Stimulated activated CD4-positive, alpha-beta T cell treated with anti-CD3 and anti-CD28 coated beads, Interleukin-2, amount 100 ng/mL, for 24 hours (primary cell): ENCODE data around the gene KRTDAP.
A peak's percentile ranks its signal among the peaks of the same experiment; 100 is the strongest.

ENCODE experiments used
- DNase-seq, 2 donors: peaks; one replicate each; pipeline ENCODE4 v3.0.0-alpha.2; 2020

The KRTDAP gene

DNA sequence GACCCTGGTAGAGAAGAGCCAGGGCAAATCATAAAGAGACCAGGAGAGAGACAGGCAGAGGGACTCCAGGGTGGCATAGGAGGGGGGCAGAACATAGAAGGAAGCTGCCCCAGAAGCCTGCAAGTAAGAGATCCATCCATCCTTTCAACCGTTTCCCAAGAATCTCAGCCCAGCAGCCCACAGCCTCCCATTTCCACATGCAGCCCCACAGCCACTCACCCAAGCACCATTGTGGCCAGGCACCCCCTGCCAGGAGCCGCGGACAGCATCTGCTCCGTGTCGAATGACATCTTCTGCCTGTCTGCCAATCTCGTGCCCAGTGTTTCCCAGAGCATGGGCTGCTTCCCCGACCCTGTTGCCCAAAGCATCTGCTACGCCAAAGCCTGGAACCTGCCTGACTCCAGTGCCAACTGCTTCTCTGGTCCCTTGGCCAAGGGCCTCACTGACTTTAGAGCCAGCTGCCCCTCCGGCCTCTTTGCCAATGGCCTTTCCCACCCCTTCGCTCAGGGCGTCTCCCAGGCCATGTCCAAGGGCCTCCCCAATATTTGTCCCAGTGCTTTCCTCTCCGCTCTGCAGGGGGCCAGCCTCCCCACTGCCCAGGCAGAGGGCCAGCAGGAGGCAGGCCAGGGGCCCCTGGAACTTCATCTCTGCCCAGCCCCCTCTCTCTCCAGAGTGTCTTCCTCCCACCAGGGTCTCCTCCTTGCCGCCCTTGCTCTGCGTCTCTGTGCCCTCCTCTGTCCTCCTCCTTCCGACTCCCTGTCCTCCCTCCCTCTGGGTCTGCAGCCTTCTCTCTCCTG lies 22.8 kb upstream of the KRTDAP start:
- no peak for DNase-seq

DNA sequence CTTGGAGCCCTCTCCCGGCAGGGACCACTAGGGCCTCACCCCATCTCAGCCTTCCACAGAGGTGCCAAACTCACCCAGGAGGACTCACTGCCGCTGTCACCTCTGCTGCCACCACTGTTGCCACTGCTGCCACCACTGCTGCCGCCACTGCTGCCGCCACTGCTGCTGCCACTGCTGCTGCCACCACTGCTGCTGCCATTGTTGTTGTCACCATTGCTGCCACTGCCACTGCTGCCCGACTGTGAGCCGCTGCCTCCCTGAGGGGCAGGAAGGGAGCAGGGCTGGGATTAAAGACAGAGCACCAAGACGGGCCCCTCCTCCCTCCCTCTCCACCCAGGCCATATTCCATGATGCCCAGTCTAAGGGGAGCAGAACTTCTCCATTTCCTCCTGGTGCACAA lies 21.1 kb upstream of the KRTDAP start:
- no peak for DNase-seq

DNA sequence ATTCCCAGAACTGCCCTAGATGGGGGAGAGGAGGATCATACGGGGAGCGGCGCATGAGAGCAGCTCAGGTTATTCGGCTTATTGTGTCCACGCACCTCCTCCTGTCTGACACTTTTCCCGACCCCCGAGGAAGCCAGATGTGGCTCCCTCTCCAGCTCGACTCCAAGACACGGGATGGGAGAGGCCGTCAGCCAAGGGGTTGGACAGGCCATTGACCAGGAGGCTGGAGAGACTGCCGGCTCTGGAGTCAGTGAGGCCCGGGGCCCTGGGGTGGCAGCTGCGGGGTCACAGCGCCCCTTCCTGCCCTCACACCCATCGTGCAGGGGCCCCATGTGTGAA lies 20.3 kb upstream of the KRTDAP start:
- no peak for DNase-seq

- peak; percentile 85 for DNase-seq
Measured at GRCh38 chr19:35509861-35510625, 19.8 kb upstream of the KRTDAP start.

- DNase-seq = peak; percentile 30 to 42
Measured at GRCh38 chr19:35509018-35509652, 18.9 kb upstream of the KRTDAP start.

DNA sequence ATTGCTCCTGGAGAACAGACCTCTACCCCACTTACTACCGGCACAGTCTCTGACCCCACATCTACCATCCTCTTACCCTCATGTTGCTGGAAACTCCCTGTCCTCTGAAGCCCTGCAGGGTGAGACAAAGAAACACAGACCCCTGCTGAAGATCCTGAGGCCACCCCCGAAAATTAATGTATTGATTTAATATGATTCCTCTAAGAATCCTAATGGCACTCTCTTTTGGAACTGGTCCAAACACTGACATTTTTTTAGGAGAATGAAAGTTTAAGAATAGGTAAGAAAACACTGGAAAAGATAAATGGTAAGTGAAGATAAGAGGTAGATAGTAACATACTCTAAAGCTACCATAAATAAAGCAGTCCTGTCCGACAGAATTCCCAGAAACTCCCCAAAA lies 17.9 kb upstream of the KRTDAP start:
- no peak for DNase-seq

DNA sequence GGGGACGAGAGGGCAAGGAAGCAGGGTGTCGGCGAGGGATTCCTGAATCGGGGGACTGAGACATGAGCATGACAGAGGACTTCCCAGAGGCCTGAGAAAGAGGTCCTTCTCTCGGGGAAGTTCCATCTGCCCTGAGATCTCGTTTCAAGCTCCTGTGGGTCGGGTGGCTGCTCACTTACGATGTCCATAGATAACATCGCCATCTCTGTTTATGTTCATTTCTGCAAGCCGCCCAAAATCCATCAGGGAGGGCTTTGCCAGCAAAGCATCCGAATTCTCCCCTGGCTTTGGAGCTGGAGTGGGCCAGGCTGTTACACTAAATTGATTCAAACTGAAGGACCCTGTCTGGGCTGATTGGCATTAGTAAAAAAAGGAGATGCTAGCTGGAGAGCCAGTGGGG lies 17.3 kb upstream of the KRTDAP start:
- DNase-seq = no peak

DNA sequence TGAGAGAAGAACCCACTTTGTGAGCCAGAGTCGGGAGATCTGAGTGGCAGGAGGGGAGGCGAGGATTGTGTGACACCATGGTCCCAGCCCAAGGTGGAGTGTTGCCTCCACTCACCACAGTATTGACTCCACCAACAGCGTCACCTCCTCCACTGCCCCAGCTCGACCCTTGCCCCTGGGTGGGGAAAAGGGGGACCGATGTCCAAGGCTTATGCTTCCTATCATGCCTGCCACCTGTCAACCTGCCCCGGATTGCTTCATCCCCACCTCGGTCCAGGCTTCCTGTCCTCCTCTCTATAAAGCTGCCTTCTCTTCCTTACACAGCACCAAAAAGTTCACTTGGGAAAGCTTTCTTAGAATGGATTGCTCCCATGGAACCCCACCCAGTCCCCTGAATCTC lies 15.7 kb upstream of the KRTDAP start:
- no peak for DNase-seq

- DNase-seq = no peak
Measured at GRCh38 chr19:35502751-35503150, 12.5 kb upstream of the KRTDAP start.

DNA sequence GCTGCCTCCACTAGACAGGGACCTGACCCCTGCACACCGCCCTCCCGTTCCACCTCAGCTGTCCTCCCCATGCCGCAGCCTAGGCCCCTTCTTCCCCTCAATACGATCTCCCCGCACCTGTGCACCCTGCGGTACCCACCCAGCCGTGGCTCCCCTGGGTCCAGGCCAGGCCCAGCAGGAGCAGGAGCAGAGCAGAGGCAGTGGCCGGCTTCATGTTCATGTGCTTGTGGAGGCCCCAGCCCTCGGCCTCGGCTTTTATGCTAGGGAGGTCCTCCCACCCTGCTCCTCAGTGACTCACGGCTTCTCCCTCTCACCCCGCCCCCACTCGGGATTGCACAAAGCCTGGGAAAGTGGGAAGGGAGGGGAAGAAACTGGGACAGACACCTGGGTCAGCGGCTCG lies 11.4 kb upstream of the KRTDAP start:
- no peak for DNase-seq

- no peak for DNase-seq
Measured at GRCh38 chr19:35500611-35501010, 10.3 kb upstream of the KRTDAP start.

- DNase-seq = no peak
Measured at GRCh38 chr19:35498984-35499527, 8.8 kb upstream of the KRTDAP start.

GRCh38 chr19:35498220-35498619 lies 8.0 kb upstream of the KRTDAP start:
- DNase-seq = no peak

GRCh38 chr19:35497406-35497805 lies 7.1 kb upstream of the KRTDAP start:
- no peak for DNase-seq

- DNase-seq = peak; percentile 81 to 83
Measured at GRCh38 chr19:35495107-35496064, 5.1 kb upstream of the KRTDAP start.

- DNase-seq = no peak
Measured at GRCh38 chr19:35493971-35494370, 3.7 kb upstream of the KRTDAP start.

GRCh38 chr19:35491836-35492360 lies 1.6 kb upstream of the KRTDAP start:
- DNase-seq = no peak

DNA sequence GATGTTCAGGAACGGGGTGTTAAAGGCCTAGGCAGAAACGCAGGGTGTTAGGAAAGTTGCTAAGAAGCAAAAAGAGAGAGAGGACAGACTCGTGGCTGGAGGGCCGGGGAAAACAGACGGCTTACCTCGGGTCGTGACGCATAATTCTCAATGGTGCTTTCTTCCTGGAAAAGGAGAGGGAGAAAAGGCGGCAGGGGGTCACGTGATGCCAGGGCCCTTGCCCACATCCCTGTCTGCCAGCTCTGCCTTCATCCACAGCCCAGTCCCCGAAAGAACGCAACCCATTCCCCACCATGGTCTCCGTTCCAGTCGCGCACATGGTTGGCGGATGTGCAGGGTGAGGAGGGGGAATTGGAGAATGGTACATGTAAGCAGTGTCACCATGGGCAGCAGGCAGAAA lies 1.6 kb downstream of the KRTDAP start:
- DNase-seq = no peak

- no peak for DNase-seq
Measured at GRCh38 chr19:35487656-35488182, 2.5 kb downstream of the KRTDAP start.

DNA sequence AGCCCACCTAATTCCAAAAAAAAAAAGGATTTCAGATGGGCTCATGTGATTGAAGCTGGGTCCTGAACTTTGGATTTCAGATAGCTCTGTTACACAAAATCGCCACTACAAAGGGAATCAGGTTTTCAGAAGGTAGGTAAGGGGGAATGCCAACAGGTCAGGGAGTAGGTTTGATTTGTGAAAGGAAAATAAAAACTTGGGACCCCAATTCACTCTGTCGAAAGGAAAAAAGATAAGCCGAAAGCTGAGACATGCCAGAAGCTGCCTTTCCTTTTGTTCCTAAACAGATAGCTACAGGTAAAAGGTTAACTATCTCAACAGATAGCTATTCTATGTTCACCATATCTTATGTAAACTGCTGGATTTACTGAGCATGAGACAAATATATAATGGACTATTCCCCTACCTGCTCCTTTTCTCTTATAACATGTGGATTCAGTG lies 4.0 kb downstream of the KRTDAP start:
- no peak for DNase-seq

DNA sequence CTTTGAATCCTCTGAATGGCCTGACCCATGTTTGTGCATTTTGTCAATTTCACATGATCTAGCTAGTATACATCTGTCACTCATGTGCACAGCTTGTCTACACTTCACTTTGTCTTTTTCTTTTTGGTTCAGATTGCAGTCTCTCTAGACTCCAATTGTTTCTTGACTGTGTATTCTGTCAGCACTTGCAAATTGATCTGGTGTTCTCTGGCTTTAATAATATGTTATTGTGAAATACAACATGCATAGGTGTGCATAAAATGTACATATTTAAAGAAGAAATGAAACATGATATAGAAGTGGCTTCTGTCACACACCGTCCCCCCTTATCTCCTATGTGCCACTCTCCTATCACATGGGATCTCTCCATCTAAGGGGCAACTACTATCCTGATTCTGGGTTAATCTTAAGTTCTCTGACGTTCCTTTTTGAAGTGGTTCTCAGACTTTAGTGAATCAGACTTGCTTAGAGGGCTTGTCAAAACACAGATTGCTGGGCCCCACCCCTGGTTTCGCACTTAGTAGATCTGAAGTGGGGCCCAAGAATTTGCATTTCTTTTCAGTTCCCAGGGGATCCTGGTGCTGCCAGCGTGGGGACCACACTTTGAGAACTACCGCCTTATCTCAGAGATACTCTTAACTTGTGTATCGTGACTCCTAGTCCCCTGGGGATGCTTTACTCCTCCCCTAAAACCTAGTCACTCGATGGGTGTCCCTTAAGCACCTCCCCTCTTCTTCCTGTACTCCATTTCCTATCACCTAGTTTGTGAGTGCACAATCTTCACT lies 5.8 kb downstream of the KRTDAP start:
- DNase-seq = peak in 1 of 2 donors; percentile 10
